Activated CD8-positive, alpha-beta memory T cell treated with anti-CD3 and anti-CD28 coated beads for 24 hours (primary cell): ENCODE data around the gene GSC.
"Not testable (repeated sequence)": the region's sequence is repeated elsewhere in the genome, so short reads cannot be mapped to it uniquely, and the experiment has no call there.

Experiments used
- DNase-seq: peaks from one replicate; pipeline ENCODE4 v3.0.0-alpha.2; 2020

GSC gene

GRCh38 chr14:94738097-94738496 is 31.8 kb downstream of the GSC start:
- DNase-seq, result no peak

GRCh38 chr14:94728950-94729349 is 41.0 kb downstream of the GSC start:
- DNase-seq, result no peak

- DNase-seq, result not testable (repeated sequence)
Observed at GRCh38 chr14:94728440-94728839, 41.5 kb downstream of the GSC start.

- DNase-seq, result not testable (repeated sequence)
Observed at GRCh38 chr14:94726649-94727048, 43.3 kb downstream of the GSC start.

- DNase-seq, result no peak
Observed at GRCh38 chr14:94724993-94725392, 44.9 kb downstream of the GSC start.

GRCh38 chr14:94722397-94722796 is 47.5 kb downstream of the GSC start:
- no peak for DNase-seq
